ENCODE data around the gene KCNN2.

DNA sequence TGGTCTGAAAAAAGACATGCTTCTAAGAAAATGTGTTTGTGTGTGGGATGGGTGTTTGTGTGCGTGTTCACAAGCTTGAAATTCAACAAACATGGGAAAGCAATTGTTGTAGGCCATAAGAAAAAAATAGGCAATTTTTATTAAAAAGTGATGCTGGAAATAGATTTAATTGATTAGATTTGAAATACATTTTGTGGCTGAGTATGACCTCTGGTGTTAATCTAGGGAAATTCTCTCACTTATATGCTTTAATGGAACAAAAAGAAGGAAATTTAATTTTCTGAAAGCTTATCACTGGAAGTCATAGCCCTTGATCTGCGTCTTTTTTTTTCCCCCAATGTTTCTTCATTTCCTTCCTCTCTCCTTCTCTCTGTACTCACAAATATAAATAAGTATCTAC lies 3.5 kb upstream of the KCNN2 start:
- TF ChIP-seq, protein P1, sequence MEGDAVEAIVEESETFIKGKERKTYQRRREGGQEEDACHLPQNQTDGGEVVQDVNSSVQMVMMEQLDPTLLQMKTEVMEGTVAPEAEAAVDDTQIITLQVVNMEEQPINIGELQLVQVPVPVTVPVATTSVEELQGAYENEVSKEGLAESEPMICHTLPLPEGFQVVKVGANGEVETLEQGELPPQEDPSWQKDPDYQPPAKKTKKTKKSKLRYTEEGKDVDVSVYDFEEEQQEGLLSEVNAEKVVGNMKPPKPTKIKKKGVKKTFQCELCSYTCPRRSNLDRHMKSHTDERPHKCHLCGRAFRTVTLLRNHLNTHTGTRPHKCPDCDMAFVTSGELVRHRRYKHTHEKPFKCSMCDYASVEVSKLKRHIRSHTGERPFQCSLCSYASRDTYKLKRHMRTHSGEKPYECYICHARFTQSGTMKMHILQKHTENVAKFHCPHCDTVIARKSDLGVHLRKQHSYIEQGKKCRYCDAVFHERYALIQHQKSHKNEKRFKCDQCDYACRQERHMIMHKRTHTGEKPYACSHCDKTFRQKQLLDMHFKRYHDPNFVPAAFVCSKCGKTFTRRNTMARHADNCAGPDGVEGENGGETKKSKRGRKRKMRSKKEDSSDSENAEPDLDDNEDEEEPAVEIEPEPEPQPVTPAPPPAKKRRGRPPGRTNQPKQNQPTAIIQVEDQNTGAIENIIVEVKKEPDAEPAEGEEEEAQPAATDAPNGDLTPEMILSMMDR (IDR thresholded peaks at IDR 0.05), result no peak
- no peak for TF ChIP-seq POLR2A (IDR thresholded peaks at IDR 0.05)
